ENCODE data around the gene CALCOCO1. TPM values are rescaled to one million over a fixed set of nuclear protein-coding genes. Genes with fewer than 3 reads are reported as not detected.
"Not testable (repeated sequence)": the region's sequence is repeated elsewhere in the genome, so short reads cannot be mapped to it uniquely, and the experiment has no call there.

CALCOCO1 gene, protein sequence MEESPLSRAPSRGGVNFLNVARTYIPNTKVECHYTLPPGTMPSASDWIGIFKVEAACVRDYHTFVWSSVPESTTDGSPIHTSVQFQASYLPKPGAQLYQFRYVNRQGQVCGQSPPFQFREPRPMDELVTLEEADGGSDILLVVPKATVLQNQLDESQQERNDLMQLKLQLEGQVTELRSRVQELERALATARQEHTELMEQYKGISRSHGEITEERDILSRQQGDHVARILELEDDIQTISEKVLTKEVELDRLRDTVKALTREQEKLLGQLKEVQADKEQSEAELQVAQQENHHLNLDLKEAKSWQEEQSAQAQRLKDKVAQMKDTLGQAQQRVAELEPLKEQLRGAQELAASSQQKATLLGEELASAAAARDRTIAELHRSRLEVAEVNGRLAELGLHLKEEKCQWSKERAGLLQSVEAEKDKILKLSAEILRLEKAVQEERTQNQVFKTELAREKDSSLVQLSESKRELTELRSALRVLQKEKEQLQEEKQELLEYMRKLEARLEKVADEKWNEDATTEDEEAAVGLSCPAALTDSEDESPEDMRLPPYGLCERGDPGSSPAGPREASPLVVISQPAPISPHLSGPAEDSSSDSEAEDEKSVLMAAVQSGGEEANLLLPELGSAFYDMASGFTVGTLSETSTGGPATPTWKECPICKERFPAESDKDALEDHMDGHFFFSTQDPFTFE
- 100 to 1,000 TPM in 1 of 2 donors, 10 to 100 TPM in 1; 29.6 to 118 TPM for total RNA-seq

- Mint-ChIP-seq H3K27ac (peak within 1 kb of the TSS; percentile 87), H3K36me3 (ENCODE audit: low read depth) (peaks cover 29% of the 10 kb centered on the region), H3K4me3 (peak within 1 kb of the TSS; percentile 87), H3K4me1 (peaks cover 8% of the 10 kb centered on the region), H3K27me3 (no peaks in the 10 kb centered on the region), H3K9me3 (no peaks in the 10 kb centered on the region)
- peak; percentile 98 for ATAC-seq (replicated peaks)
These were observed at the start of gene CALCOCO1 for GRCh38 chr12:53727310-53728041. CALCOCO1 (minus strand) TSS chr12:53727452; CDS start chr12:53725242, 2,210 bp downstream.

DNA sequence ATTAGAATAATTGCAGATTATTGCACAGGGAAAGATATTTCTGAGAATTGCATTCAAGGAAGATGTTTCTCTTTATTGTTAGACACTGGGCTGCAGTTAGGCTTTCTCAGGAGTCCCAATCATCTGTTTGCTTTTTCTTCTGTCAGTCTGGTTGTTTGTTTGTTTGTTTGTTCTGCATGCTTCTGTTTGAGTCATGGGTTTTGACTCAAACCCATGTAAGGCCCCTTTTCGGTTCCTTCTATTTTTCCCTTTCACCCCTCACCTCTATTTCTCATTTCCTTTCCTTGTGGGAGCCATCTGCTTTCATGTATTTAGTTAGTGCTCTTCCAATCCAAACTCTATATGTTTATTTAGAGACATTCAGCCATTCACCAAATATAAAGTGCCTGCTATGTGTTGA, 49.6 kb upstream of the CALCOCO1 start:
- no peak for ATAC-seq (replicated peaks)
- Mint-ChIP-seq H3K36me3 (ENCODE audit: low read depth) (no peaks in the 10 kb centered on the region), H3K27ac (no peak overlapping the region), H3K9me3 (no peaks in the 10 kb centered on the region), H3K4me1 (no peaks in the 10 kb centered on the region), H3K4me3 (no peak overlapping the region), H3K27me3 (peaks cover 36% of the 10 kb centered on the region)

DNA sequence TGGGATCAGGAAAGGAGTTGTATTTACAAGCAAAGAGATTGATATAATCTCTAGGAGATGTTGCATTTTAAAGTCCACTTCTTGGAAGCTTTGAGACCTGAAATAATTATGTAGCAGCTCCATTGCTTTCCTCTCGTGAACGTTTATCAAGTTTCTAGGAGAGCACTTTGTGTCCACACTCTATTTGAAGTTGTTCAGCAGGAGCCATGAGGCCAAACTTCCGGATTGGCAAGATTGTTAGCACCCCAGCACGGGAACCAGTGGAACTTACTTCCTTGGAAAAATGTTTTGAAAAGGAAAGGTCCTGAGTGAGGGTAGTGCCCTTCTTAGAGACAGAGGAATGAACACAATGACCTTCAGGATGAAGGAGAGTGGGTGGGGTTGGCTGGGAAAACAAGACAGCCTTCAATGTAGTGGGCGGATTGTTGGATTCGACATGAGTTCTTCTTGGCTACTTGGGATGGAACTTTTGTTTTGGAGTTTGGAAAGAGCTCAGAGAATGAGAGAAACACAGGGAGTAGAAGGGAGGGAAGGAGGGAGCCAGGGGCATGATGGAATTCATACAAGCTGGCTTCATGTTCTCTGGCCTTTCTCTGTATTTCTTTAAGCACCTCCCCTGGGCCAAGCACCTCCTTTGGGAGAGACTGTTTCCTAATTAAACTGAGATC, 48.4 kb upstream of the CALCOCO1 start:
- H3K9me3 Mint-ChIP-seq = no peaks in the 10 kb centered on the region
- H3K27ac Mint-ChIP-seq = no peak overlapping the region
- H3K4me1 Mint-ChIP-seq = no peaks in the 10 kb centered on the region
- H3K4me3 Mint-ChIP-seq = no peak overlapping the region
- no peak for ATAC-seq (replicated peaks)
- no peaks in the 10 kb centered on the region for H3K36me3 Mint-ChIP-seq (ENCODE audit: low read depth)
- H3K27me3 Mint-ChIP-seq = peaks cover 31% of the 10 kb centered on the region

DNA sequence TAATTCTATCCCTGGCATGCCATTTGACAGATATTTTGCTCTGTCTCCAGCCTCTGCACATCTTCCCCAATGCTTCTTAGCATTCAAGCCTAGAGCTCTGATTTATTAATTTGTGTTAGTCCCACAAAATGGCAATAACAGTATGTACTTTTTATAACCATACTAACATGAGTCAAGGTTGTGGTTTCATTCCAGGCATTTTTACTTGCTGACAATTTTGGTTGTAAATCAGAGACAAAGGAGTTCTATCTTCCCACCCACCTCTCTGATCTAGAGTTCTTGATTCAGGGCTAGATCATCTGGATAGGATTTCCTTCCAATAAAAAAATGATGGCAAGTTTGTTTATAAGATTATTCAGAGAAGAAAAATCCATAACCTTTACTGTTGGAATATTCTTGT, 43.0 kb upstream of the CALCOCO1 start:
- H3K27me3 Mint-ChIP-seq = peaks cover 44% of the 10 kb centered on the region
- no peak overlapping the region for H3K4me3 Mint-ChIP-seq
- H3K36me3 Mint-ChIP-seq (ENCODE audit: low read depth) = no peaks in the 10 kb centered on the region
- ATAC-seq (replicated peaks) = no peak
- H3K4me1 Mint-ChIP-seq = no peaks in the 10 kb centered on the region
- H3K9me3 Mint-ChIP-seq = no peaks in the 10 kb centered on the region
- H3K27ac Mint-ChIP-seq = no peak overlapping the region

GRCh38 chr12:53768976-53769375, 41.7 kb upstream of the CALCOCO1 start:
- H3K27me3 Mint-ChIP-seq = peaks cover 48% of the 10 kb centered on the region
- H3K27ac Mint-ChIP-seq = no peak overlapping the region

DNA sequence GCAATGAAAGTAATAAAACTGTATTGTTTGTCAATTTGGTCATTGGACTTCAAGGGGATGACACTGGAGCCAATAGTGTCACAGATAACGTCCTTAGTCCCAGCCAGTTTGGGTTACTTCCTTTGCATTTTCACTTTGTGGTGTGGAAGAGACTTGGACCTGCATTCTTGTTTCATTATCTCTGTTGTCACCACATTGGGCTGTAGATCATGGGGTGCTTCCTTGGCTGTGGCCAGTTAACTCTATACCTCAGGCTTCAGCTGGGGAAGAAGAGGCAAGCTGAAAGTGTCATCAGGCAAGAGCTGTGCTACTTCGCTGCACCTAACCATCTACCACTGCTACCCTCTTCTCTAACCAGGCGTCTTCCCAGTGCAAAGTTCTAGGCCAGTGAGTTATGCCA, 39.6 kb upstream of the CALCOCO1 start:
- peaks cover 61% of the 10 kb centered on the region for H3K27me3 Mint-ChIP-seq
- H3K4me3 Mint-ChIP-seq = no peak overlapping the region
- no peak overlapping the region for H3K27ac Mint-ChIP-seq
- H3K4me1 Mint-ChIP-seq = no peaks in the 10 kb centered on the region
- no peak for ATAC-seq (replicated peaks)
- no peaks in the 10 kb centered on the region for H3K9me3 Mint-ChIP-seq
- no peaks in the 10 kb centered on the region for H3K36me3 Mint-ChIP-seq (ENCODE audit: low read depth)

More at GRCh38 chr12:53768976-53769375, 41.7 kb upstream of the CALCOCO1 start:
- no peak overlapping the region for H3K4me3 Mint-ChIP-seq
- no peaks in the 10 kb centered on the region for H3K4me1 Mint-ChIP-seq
- no peaks in the 10 kb centered on the region for H3K9me3 Mint-ChIP-seq
- ATAC-seq (replicated peaks) = no peak
- no peaks in the 10 kb centered on the region for H3K36me3 Mint-ChIP-seq (ENCODE audit: low read depth)

GRCh38 chr12:53765891-53766290, 38.6 kb upstream of the CALCOCO1 start:
- H3K4me1 Mint-ChIP-seq = no peaks in the 10 kb centered on the region
- peaks cover 60% of the 10 kb centered on the region for H3K27me3 Mint-ChIP-seq
- no peak overlapping the region for H3K27ac Mint-ChIP-seq
- H3K36me3 Mint-ChIP-seq (ENCODE audit: low read depth) = no peaks in the 10 kb centered on the region
- ATAC-seq (replicated peaks) = no peak
- H3K4me3 Mint-ChIP-seq = no peak overlapping the region
- no peaks in the 10 kb centered on the region for H3K9me3 Mint-ChIP-seq

DNA sequence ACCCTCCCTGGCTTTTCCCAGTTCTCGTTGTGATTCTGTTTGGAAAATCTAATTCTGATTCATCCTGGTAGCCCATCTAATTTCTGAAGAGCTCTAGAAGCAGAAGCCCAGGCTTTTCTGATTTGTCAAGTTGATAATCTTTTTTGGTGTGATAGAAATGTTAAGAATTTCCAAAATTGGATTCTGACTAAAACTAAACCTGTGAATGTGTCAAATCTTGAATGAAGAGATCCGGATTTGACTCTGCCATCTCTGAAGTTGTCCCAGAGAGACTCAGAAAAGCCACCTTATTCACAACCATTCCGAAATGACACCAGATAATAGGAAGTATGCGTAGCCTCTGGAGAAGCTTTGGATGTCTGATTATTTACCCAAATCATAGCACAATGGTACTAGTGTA, 37.4 kb upstream of the CALCOCO1 start:
- Mint-ChIP-seq H3K27ac (no peak overlapping the region), H3K4me3 (no peak overlapping the region), H3K9me3 (no peaks in the 10 kb centered on the region), H3K27me3 (peaks cover 62% of the 10 kb centered on the region), H3K36me3 (ENCODE audit: low read depth) (no peaks in the 10 kb centered on the region), H3K4me1 (no peaks in the 10 kb centered on the region)
- ATAC-seq (replicated peaks) = no peak

- H3K4me1 Mint-ChIP-seq; H3K36me3 Mint-ChIP-seq (ENCODE audit: low read depth); H3K27ac Mint-ChIP-seq; ATAC-seq (replicated peaks); H3K9me3 Mint-ChIP-seq; H3K4me3 Mint-ChIP-seq: not testable (repeated sequence)
- H3K27me3 Mint-ChIP-seq = peaks cover 75% of the 10 kb centered on the region
These were observed 35.5 kb upstream of the CALCOCO1 start for GRCh38 chr12:53762793-53763192.

- Mint-ChIP-seq H3K36me3 (ENCODE audit: low read depth) (no peaks in the 10 kb centered on the region), H3K4me1 (peaks cover 7% of the 10 kb centered on the region), H3K9me3 (no peaks in the 10 kb centered on the region), H3K27me3 (peaks cover 65% of the 10 kb centered on the region), H3K4me3 (no peak overlapping the region), H3K27ac (no peak overlapping the region)
- ATAC-seq (replicated peaks) = no peak
These were observed 34.1 kb upstream of the CALCOCO1 start for GRCh38 chr12:53761306-53761705.

DNA sequence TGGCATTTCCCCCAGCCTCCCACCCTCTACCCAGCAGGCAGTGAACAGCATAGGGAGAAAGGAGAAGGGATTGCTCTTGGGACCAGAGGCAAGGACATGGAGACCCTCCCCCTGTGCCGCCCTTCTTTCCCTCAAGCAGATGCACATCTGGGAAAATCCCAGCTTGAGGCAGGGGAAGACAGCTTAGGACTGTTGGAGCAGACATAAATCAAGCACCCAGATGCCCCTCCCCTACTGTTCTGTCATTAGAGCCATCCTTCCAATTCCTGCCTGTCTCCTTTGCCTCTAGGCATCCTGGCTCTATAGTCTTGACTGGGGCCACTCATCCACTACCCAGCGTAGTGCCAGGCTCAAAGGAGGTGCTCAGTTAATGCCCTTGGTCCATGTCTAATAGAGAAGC, 32.0 kb upstream of the CALCOCO1 start:
- peaks cover 8% of the 10 kb centered on the region for H3K4me1 Mint-ChIP-seq
- H3K27ac Mint-ChIP-seq = no peak overlapping the region
- peaks cover 52% of the 10 kb centered on the region for H3K27me3 Mint-ChIP-seq
- ATAC-seq (replicated peaks) = no peak
- H3K4me3 Mint-ChIP-seq = no peak overlapping the region
- H3K36me3 Mint-ChIP-seq (ENCODE audit: low read depth) = no peaks in the 10 kb centered on the region
- no peaks in the 10 kb centered on the region for H3K9me3 Mint-ChIP-seq

DNA sequence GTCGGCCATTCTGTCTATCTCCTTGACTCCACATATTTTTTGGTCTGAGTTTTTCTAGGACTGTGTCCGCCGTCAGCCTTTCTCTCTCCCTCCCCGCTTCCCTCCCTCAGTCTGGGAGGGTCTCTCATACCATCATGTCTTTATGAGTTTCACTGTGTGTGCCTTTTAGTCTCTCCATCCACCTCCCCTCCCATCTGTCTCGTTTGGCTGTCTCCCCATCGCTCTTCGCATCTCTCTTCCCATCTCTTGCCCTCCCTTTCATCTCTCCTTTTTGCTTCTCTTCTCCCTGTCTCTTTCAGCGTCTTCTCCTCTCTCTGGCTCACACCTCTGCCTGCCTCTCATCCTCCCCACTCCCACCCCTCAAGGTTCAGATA, 31.5 kb upstream of the CALCOCO1 start:
- no peak overlapping the region for H3K4me3 Mint-ChIP-seq

DNA sequence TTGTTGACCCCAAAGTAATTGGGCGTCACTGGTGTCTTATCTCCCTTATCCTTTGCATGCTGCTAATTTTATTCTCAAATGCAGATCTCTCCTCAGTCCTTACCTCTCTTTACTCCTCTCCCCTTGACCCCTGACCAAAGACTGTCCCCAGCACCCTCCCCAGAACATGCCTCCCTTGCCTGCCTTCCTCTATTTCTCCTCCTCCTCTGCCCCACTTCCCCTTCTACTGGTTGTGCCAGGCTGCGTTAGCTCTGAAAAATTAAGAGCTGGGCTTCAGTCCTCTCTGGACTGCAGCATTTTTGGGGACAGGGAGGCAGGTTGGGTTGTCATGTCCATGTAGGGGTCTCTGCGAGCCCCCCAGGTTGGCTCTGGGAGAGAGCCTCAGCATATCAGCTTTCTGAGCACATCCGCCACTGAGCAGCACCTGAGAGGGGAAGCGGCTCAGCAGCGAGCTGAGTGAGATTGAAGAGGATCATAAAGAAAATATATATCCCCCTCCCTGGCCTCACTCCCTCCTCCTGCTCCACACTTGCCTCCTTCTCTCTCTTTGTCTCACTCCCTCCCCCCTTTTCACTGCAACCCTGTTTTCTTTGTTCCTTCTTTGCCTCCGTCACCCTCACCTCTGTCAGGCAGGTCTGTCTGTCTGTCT, 31.0 kb upstream of the CALCOCO1 start:
- H3K4me1 Mint-ChIP-seq = peaks cover 8% of the 10 kb centered on the region
- H3K4me3 Mint-ChIP-seq = no peak overlapping the region
- peaks cover 46% of the 10 kb centered on the region for H3K27me3 Mint-ChIP-seq

More for the DNA sequence above, 31.5 kb upstream of the CALCOCO1 start:
- Mint-ChIP-seq H3K36me3 (ENCODE audit: low read depth) (no peaks in the 10 kb centered on the region), H3K27me3 (peaks cover 51% of the 10 kb centered on the region), H3K9me3 (no peaks in the 10 kb centered on the region), H3K27ac (peak overlapping the region; percentile 27), H3K4me1 (peaks cover 8% of the 10 kb centered on the region)
- ATAC-seq (replicated peaks) = no peak

More for the DNA sequence above, 31.0 kb upstream of the CALCOCO1 start:
- Mint-ChIP-seq H3K9me3 (no peaks in the 10 kb centered on the region), H3K27ac (peak overlapping the region; percentile 27), H3K36me3 (ENCODE audit: low read depth) (no peaks in the 10 kb centered on the region)
- ATAC-seq (replicated peaks) = no peak
